ENCODE results near the gene EPS8L1. TPM values are rescaled to one million over a fixed set of nuclear protein-coding genes. Genes with fewer than 3 reads are reported as not detected.
"Not testable (repeated sequence)": the region's sequence is repeated elsewhere in the genome, so short reads cannot be mapped to it uniquely, and the experiment has no call there.

EPS8L1 gene
- total RNA-seq, 2 experiments from 2014 or later, result 2.0 to 2.2 TPM

- ATAC-seq (ENCODE audit: poor library complexity), result no peak
- H3K4me1 ChIP-seq (ENCODE audit: insufficient read depth, low read length), result peaks cover 22% of the 10 kb centered on the region
- TF ChIP-seq, protein P1, sequence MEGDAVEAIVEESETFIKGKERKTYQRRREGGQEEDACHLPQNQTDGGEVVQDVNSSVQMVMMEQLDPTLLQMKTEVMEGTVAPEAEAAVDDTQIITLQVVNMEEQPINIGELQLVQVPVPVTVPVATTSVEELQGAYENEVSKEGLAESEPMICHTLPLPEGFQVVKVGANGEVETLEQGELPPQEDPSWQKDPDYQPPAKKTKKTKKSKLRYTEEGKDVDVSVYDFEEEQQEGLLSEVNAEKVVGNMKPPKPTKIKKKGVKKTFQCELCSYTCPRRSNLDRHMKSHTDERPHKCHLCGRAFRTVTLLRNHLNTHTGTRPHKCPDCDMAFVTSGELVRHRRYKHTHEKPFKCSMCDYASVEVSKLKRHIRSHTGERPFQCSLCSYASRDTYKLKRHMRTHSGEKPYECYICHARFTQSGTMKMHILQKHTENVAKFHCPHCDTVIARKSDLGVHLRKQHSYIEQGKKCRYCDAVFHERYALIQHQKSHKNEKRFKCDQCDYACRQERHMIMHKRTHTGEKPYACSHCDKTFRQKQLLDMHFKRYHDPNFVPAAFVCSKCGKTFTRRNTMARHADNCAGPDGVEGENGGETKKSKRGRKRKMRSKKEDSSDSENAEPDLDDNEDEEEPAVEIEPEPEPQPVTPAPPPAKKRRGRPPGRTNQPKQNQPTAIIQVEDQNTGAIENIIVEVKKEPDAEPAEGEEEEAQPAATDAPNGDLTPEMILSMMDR (IDR thresholded peaks at IDR 0.05), result no peak
- H3K9me3 Mint-ChIP-seq, result no peaks in the 10 kb centered on the region
- H3K4me3 Mint-ChIP-seq, result peak overlapping the region; percentile 42
- peaks cover 3% of the 10 kb centered on the region for H3K27me3 Mint-ChIP-seq
- peaks cover 48% of the 10 kb centered on the region for H3K36me3 Mint-ChIP-seq (ENCODE audit: low read depth)
- ChIA-PET POLR2A (no interaction called here), CTCF (no interaction called here)
- H3K27me3 ChIP-seq (ENCODE audit: control insufficient read depth in 1 of 2, insufficient read depth in 2 of 2, low read length in 2 of 2), result no peaks in the 10 kb centered on the region
- H3K4me3 ChIP-seq (ENCODE audit: low read length), result no peak overlapping the region
- intact Hi-C loops (cut with DNase I, micrococcal nuclease), result no loop called here
- H3K27ac Mint-ChIP-seq, result no peak overlapping the region
- peaks cover 29% of the 10 kb centered on the region for H3K36me3 ChIP-seq (ENCODE audit: insufficient read depth, low read length)
- peaks cover 5% of the 10 kb centered on the region for H3K4me1 Mint-ChIP-seq (ENCODE audit: low read depth)
- DNase-seq, result no peak
- H3K9me3 ChIP-seq (ENCODE audit: control insufficient read depth in 1 of 2, insufficient read depth in 1 of 2, low read length in 2 of 2), result peaks cover 0 to 7% of the 10 kb centered on the region in 2 experiments
- H3K27ac ChIP-seq (ENCODE audit: low read depth in 1 of 2, low read length in 2 of 2), result no peak overlapping the region
Observed at GRCh38 chr19:55058781-55059610, 16.7 kb upstream of the EPS8L1 start.

DNA sequence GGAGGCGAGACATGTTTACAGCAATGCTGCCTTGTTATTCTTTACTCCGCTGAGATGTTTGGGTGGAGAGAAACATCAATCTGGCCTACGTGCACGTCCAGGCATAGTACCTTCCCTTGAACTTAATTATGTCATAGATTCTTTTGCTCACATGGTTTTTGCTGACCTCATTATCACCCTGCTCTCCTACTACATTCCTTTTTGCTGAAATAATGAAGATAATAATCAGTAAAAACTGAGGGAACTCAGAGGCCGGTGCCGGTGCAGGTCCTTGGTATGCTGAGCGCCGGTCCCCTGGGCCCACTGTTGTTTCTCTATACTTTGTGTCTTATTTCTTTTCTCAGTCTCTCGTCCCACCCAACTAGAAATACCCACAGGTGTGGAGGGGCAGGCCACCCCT, 15.4 kb upstream of the EPS8L1 start:
- H3K9me3 Mint-ChIP-seq; H3K4me3 ChIP-seq (ENCODE audit: low read length); H3K27ac Mint-ChIP-seq; H3K27me3 ChIP-seq (ENCODE audit: control insufficient read depth in 1 of 2, insufficient read depth in 2 of 2, low read length in 2 of 2); DNase-seq; intact Hi-C loops (cut with DNase I, micrococcal nuclease); H3K4me1 Mint-ChIP-seq (ENCODE audit: low read depth); CTCF ChIA-PET; POLR2A ChIA-PET; ATAC-seq (ENCODE audit: poor library complexity); H3K27ac ChIP-seq (ENCODE audit: low read depth in 1 of 2, low read length in 2 of 2); H3K27me3 Mint-ChIP-seq; H3K9me3 ChIP-seq (ENCODE audit: control insufficient read depth in 1 of 2, insufficient read depth in 1 of 2, low read length in 2 of 2): not testable (repeated sequence)
- peaks cover 36% of the 10 kb centered on the region for H3K36me3 Mint-ChIP-seq (ENCODE audit: low read depth)
- Histone ChIP-seq H3K36me3 (ENCODE audit: insufficient read depth, low read length) (peaks cover 27% of the 10 kb centered on the region), H3K4me1 (ENCODE audit: insufficient read depth, low read length) (peaks cover 22% of the 10 kb centered on the region)
- H3K4me3 Mint-ChIP-seq, result peak overlapping the region; percentile 11

DNA sequence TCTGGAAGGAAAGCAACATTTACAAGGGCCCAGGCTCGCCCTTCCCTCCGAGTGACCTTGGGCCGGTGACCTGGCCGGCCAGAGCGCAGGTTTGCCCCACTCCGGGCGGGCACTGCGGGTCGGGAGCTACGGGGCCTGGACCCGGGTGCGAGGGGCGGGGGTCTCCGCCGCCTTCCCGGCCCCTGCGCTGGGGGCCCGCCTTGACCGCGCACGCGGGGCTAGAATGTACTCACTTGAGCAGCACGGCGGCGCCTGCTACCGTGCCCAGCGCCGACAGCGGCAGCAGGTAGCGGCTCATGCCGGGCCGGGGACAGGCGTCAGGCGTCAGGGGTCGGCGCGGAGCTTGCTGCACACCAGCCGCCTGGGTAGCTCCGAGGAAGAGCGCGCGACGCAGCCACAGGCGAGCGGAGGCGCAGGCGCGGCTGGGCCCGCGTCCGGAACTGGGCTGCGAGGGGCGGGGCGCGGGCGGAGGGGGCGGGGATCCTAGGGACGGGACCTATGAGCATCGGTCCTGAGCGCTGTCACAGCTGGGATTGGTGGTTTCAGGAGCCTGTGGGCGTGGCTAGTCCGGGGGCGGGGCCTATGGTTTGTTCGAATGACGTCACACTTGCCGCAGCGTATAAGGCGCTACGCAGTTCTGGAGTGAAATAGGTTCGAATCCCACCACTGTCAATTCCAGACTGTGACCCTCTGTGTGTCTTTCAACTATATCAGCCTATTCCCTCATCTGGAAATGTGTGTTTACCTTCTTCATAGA, 12.8 kb upstream of the EPS8L1 start, which contains the start of gene RDH13:
RDH13 (minus strand) TSS at position 414 of the 757 bp plus-strand sequence; CDS start at position 298, 116 bp downstream.
- Histone ChIP-seq H3K4me3 (ENCODE audit: low read length) (peak within 1 kb of the TSS; percentile 60), H3K27ac (ENCODE audit: low read depth in 1 of 2, low read length in 2 of 2) (peak within 1 kb of the TSS; percentile 21 to 29), H3K27me3 (ENCODE audit: control insufficient read depth in 1 of 2, insufficient read depth in 2 of 2, low read length in 2 of 2) (peaks cover 10 to 18% of the 10 kb centered on the region in 2 experiments), H3K4me1 (ENCODE audit: insufficient read depth, low read length) (peaks cover 22% of the 10 kb centered on the region), H3K9me3 (ENCODE audit: control insufficient read depth in 1 of 2, insufficient read depth in 1 of 2, low read length in 2 of 2) (peaks cover 0 to 7% of the 10 kb centered on the region in 2 experiments), H3K36me3 (ENCODE audit: insufficient read depth, low read length) (peaks cover 10% of the 10 kb centered on the region)
- DNase-seq (peak; percentile 95 to 99 (median 97)), ATAC-seq (ENCODE audit: poor library complexity) (peak; percentile 99)
- ChIA-PET POLR2A (interaction anchor here (0.5 to 2.5 kb wide), 12 partner anchors 10 to 614 kb away, joined by 3 to 9 read pairs (median 5); partner anchors contain the start of genes EPS8L1, LENG8, PPP1R12C and ZNF628), CTCF (interaction anchor here (0.8 kb wide), 1 partner anchor 26 kb away, joined by 4 read pairs; no protein-coding TSS in a partner anchor)
- Mint-ChIP-seq H3K36me3 (ENCODE audit: low read depth) (peaks cover 17% of the 10 kb centered on the region), H3K4me3 (peak within 1 kb of the TSS; percentile 82), H3K4me1 (ENCODE audit: low read depth) (peaks cover 5% of the 10 kb centered on the region), H3K27me3 (peaks cover 25% of the 10 kb centered on the region), H3K27ac (peak within 1 kb of the TSS; percentile 73), H3K9me3 (no peaks in the 10 kb centered on the region)
- TF ChIP-seq, protein P1 (IDR thresholded peaks at IDR 0.05), result no peak
- intact Hi-C loops (cut with DNase I, micrococcal nuclease), result loop anchor here in 1 of 2 experiments (1.0 to 2.0 kb wide), 2 partner anchors 18 to 54 kb away; partner anchors contain the start of gene PPP1R12C

All from CD4-positive, alpha-beta T cell (primary cell).